ENCODE results near the gene WDR83.
A peak's percentile ranks its signal among the peaks of the same experiment; 100 is the strongest.

WDR83 gene

GRCh38 chr19:12681074-12681987, 14.7 kb downstream of the WDR83 start, which contains the start of gene DHPS (continued):
- TF ChIP-seq HIC1 (tag by site-specific recombination; IDR thresholded peaks at IDR 0.05) (peak; percentile 89), SALL2 (tag by site-specific recombination; IDR thresholded peaks at IDR 0.05; ENCODE audit: borderline replicate concordance) (no peak), ZNF24 (tag by site-specific recombination; IDR thresholded peaks at IDR 0.05) (no peak; the same call in 1 of the 2 replicates), ZNF280C (tag by site-specific recombination; IDR thresholded peaks at IDR 0.05) (no peak), IKZF3 (tag by site-specific recombination; IDR thresholded peaks at IDR 0.05) (peak; percentile 81), ZNF157 (tag by site-specific recombination; IDR thresholded peaks at IDR 0.05) (no peak), ZFP37 (tag by site-specific recombination; IDR thresholded peaks at IDR 0.05) (no peak), ZNF391 (tag by site-specific recombination; IDR thresholded peaks at IDR 0.05; ENCODE audit: borderline replicate concordance, low read depth) (0 out of 2 replicates have a peak, but pooled peaks have one; percentile 47), KLF7 (tag by site-specific recombination; IDR thresholded peaks at IDR 0.05; ENCODE audit: borderline replicate concordance) (no peak), ZFHX2 (tag by site-specific recombination; conservative IDR thresholded peaks at IDR 0.05) (peak; percentile 60), ZNF19 (tag by site-specific recombination; IDR thresholded peaks at IDR 0.05; ENCODE audit: low read depth) (no peak), BCL6B (tag by site-specific recombination; IDR thresholded peaks at IDR 0.05) (peak; percentile 39; the same call in 1 of the 2 replicates), ZFP3 (tag by site-specific recombination; IDR thresholded peaks at IDR 0.05; ENCODE audit: low read depth) (no peak), ZBTB44 (tag by site-specific recombination; IDR thresholded peaks at IDR 0.05) (0 out of 2 replicates have a peak, but pooled peaks have one; percentile 28), ZNF777 (tag by site-specific recombination; IDR thresholded peaks at IDR 0.05; ENCODE audit: borderline replicate concordance) (peak; percentile 62; the same call in 1 of the 2 replicates), ZNF473 (tag by site-specific recombination; IDR thresholded peaks at IDR 0.05) (no peak)

GRCh38 chr19:12685831-12686230, 19.2 kb downstream of the WDR83 start:
- Histone ChIP-seq H3K36me3 (ENCODE audit: control insufficient read depth in 2 of 2, insufficient read depth in 1 of 2, low read length in 2 of 2) (peaks cover 0 to 23% of the 10 kb centered on the region in 2 experiments; a peak in 1 of 3 replicates), H3K27ac (ENCODE audit: extremely low read depth, low read depth, low read length) (no peak overlapping the region), H3K9me3 (ENCODE audit: control insufficient read depth, insufficient read depth, low read depth, low read length) (no peaks in the 10 kb centered on the region), H3K4me1 (ENCODE audit: control insufficient read depth, insufficient read depth, low read length) (no peaks in the 10 kb centered on the region), H3K4me3 (ENCODE audit: low read depth, low read length) (no peak overlapping the region)
- CTCF ChIA-PET, result interaction anchor here (0.6 to 1.0 kb wide), 5 partner anchors 11 to 582 kb away, joined by 3 to 4 read pairs (median 3); a partner anchor contains a TSS
- POLR2A ChIA-PET, result interaction anchor here (0.6 to 1.6 kb wide), 3 partner anchors 10 to 190 kb away, joined by 3 read pairs; partner anchors contain the start of gene FBXW9
- TF ChIP-seq ZNF221 (tag by site-specific recombination; IDR thresholded peaks at IDR 0.05; ENCODE audit: borderline replicate concordance) (no peak), SCRT2 (tag by site-specific recombination; IDR thresholded peaks at IDR 0.05) (peak; percentile 36; the same call in 1 of the 2 replicates)

Measured in HEK293 (cell line).